Cardiac septum (tissue), 1 donor: Measurements from ENCODE around the gene KRT6C. TPM values are rescaled to one million over a fixed set of nuclear protein-coding genes. Genes with fewer than 3 reads are reported as not detected.
"Not testable (repeated sequence)": the region's sequence is repeated elsewhere in the genome, so short reads cannot be mapped to it uniquely, and the experiment has no call there.

ENCODE experiments used
- DNase-seq: peaks from one replicate; pipeline ENCODE4 v3.0.0-alpha.2; 2020; ENCODE audit warnings: low spot score
- intact Hi-C: fragments of 100-400 bp; cut with DNase I; formaldehyde crosslinking; loops from one replicate; pipeline ENCODE4 v1.14.0; 2022
- total RNA-seq: library from RNA; stranded (reverse); fragmentation: NEBNext Ultra II Directional; extraction: Animal tissue kit (Norgen Biotek cat#: 25700); gene quantifications from one replicate; pipeline ENCODE4 v1.2.1, GENCODE V29; 2021
- donor health status: DM: no; HTN: no; CAD: no.

KRT6C gene
- total RNA-seq, 1 donor from 2014 or later, result not detected

DNA sequence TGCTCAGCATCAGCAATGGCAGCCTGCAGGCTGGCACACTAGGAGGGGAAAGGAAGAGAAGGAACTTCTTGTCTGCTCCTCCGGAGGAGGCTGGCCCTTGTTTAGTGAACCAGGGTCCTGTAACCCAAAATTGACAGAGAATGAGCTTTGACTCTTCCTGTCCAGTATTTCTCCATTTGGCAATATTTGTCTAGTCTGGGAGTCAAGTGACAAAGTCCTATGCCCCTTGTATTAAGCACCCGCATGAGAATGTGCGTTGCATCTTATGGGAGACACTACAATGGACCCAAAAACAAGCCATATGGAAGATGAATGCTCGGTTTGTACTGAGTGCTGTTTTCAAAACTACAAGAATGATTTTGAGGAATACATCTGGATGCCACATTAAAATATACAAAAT is 3.8 kb downstream of the KRT6C start:
- DNase-seq, result no peak
- intact Hi-C loops, result no loop called here

DNA sequence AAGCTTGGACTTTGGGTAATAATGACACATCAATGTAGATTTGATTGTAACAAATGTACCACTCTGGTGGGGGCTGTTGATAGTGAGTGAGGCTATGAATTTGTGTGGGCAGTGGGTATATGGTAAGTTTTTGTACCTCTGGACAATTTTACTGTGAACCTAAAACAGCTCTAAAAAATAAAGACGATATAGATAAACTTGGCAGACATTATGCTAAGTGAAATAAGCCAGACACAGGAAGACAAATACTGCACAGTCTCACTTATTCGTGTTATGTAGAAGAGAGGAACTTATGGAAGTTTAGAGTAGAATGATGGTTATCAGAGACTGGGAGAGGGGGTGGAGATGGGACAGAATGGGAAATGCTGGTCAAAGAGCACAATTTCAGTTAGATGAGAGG is 8.7 kb downstream of the KRT6C start:
- no peak for DNase-seq
- intact Hi-C loops, result no loop called here

DNA sequence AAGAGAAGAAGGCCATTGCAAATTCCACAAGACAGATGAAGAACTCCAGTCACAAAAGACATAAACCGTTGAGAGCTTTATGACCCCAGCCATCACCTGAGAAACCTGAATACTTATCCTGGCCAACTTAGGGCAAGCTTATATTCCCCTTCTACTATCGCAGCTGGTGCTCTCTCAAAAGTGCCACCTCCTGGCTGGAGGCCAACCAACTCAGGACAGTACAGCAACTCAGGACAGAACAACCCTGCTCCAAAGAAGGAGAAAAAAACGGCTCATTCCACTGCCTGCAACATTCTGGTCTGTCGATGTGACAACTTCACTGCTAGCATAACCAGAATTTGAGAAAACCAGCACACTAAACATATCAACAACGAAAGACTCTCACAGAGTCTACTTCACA is 11.9 kb downstream of the KRT6C start:
- no peak for DNase-seq
- intact Hi-C loops, result no loop called here

DNA sequence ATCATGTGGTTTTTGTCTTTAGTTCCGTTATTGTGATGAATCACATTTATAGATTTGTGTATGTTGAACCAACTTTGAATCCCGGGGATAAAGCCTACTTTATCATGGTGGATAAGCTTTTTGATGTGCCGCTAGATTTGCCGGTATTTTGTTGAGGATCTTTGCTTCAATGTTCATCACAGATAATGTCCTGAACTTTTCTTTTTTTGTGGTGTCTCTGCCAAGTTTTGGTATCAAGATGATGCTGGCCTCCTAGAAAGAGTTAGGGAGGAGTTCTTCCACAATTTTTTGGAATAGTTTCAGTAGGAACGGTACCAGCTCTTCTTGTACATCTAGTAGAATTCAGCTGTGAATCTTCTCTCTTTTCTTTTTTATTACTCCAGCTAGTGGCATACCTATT is 14.7 kb downstream of the KRT6C start:
- intact Hi-C loops, result no loop called here
- DNase-seq, result no peak

DNA sequence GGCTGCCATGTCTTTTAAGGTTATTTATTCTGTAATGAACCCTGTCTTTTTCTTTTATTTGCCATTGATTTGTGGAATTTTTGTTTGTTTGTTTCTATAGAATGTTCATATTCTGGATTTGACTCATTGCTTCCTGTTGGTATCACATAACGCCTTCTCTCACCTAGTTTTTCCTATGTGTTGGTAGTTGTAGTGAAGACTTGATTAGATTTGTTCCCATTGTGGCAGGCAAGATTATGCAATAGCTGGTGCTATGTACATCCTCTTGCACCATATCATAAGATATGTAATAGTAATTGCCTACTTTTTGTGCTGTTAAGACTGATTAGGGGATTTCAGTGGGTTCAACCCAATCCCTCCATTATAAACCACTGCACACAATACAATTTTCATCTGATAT is 17.8 kb downstream of the KRT6C start:
- no peak for DNase-seq
- intact Hi-C loops, result no loop called here

DNA sequence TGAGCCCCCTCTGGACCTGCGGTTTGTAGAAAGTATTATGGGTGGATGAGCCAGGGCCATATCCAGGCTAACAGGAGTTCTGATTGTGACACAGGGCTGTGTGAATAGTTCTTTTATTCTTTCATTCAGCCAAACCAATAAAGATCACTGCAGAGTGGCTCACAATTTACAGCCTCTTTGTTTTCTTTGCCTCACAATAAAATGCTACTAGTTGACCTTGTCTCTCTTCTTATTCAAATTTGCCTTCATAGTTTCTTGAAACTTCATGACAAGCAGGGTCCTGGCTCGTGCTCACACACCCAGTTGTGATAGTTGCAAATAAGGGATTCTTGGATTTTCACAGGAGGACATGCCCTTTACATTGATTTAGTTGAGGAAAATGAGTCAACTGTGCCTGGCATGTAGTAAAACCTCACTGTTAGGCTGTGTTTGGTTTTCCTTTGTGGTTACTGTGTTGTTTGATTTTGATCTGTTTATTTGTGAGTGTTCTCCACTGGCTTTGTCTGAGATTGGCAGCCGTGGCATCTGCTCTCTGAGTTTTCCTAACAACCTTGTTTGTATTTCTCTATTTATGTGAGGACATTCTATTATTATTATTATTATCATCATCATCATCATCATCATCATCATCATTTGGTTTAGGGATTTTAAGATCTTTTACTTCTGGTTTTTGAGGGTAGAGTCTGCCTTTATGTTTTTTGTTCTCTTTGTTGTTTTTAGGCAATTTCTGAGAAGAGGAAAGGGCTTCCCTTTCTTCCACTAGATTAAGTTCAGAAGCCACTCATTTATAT is 19.0 kb downstream of the KRT6C start:
- intact Hi-C loops, result no loop called here
- DNase-seq, result no peak

DNA sequence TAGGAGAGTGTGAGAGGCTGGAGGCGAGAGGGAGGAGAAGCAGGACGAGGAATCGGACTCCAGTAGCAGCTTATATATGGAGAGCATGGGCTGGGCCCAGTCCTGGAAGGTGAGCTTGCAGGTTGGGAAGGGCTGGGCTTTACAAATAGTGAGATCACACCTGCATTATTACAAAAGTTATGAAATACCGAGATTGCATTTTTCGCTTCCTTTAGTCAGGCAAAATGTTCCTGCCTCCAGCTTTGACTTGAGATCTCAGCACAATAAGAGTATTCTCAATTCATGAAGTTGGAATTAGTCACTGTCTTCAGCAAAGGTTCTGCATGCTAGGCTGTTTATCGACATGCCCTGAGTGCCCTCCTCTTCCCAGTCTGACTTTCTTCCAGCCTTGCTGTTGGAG is 21.5 kb downstream of the KRT6C start, which contains the start of gene KRT6B:
Gene KRT6B, minus strand, starts transcription at position 46 of the 400 bp plus-strand sequence. CDS start 68 bp downstream, outside the sequence.
- intact Hi-C loops, result no loop called here
- no peak for DNase-seq

DNA sequence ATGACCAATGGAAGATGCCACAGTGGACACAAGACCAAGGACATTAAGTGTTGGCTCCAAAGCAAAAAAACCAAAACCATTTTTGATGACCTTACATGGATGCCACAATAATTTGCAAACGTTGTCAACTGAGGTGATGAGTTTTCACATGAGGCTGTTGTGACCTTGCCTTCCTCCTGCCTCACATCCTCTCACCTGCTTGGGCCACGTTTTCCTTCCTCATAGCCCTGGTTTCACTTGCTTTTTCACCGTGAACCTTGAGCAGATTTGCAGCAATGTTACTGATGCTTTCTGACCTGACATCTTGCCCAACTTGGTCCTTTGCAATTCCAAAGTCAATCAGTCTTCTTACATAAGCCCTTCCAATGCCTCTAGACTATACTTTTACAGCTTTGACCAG is 25.4 kb downstream of the KRT6C start:
- intact Hi-C loops, result no loop called here
- DNase-seq, result no peak

DNA sequence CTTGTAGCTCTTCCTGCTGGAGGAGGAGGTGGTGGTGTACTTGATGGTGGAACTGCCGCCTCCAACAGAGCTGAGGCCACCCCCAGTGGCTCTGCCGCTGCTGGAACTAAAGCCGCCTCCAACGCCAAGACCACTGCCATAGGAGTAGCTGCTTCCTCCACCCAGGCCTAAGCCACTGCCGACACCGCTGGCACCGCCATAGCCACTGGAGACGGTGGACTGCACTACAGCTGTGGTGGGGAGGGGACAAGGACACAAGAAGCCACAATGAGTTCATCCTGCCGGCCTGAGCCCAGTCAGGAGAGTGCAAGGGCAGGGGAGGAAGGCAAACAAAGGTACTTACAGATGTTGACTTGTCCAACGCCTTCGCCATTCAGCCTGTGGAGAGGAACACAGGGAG is 26.4 kb downstream of the KRT6C start:
- DNase-seq, intact Hi-C loops: not testable (repeated sequence)

DNA sequence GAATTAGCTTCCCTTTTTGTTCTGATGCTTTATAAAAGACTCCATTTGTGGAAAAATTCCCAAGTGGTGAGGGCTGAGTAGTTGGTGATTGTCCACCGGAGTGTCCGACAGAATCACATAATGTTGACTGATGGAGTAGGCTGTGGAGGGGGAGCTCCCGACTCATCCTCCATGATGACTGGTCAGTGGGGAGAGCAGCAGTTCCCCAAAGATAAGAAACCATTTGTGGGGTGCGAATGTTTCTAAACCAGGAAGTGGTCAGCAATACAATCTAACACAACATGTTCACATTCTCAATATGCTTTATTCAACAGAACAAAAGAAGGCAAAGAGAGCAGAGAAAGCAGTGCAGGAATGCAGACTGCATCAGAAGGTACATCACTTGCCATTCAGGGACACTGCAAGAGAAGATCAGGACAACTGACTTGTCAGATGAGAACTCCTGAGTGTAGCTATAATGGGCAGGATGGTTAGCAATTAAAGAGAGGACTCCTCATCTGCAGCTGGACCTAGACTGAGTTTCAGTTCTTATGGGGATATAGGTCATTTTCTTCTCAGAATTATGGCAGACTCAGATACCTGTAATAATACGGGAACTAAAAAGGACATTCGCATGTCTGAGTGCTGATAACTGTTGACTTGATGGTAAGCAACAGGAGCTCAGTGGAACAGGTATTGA is 27.1 kb downstream of the KRT6C start:
- no peak for DNase-seq
- intact Hi-C loops, result no loop called here

DNA sequence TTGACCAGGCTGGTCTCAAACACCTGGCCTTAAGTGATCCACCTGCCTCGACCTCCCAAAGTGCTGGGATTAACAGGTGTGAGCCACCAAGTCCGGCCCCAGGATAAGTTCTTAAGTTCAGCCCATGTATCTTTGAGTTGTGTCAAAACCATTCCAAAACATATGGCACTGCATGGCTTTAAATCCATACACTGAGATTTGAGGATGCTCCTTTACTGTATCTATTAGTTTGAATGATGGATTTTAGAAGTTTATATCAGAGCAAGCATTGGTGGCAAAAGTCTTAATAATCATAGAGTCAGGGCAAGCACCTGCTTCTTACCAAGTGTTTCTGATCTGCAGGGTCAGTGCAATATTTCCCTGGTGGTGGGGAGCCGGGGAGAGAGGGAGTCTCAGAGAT is 27.7 kb downstream of the KRT6C start:
- intact Hi-C loops, result no loop called here
- DNase-seq, result no peak

DNA sequence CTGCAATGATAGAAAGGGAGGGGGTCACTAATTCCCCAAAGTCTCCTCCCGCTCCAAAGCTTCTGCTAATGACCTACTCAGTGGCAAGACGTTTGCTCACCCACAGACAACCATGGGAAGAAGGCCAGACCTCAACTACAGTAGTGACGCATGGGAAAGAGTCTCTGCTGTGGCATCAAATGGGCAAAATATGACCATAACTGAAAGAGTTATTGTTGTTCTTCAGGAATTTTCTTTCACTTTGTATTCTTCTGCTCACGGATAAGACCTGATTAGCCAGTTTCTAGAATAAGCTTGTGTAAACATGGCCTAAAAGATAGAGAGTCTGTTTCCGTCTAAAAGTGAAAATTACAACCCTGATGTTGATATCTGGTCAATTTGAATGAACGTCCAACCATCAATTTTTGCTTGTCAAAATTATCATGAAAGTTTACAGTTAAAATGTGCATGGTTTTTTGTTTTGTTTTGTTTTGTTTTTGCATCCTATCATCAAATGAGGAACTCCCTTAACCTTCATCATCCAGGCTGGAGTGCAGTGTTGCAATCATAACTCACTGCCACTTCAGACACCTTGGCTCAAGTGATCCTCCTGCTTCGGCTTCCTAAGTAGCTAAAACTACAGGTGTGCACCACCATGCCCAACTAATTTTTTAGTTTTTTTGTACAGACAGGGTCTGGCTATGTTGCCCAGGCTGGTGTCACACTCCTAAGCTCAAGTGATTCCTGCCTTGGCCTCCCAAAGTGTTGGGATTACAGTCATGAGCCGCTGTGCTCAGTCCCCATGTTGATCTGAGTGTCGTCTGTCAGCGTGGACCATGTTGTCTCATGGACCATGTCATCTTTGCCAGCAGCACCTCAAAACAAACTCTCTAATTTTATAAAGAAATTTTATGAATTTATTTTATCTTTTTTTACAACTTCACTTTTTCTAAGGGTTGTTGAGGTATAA is 28.7 kb downstream of the KRT6C start:
- intact Hi-C loops, result no loop called here

DNA sequence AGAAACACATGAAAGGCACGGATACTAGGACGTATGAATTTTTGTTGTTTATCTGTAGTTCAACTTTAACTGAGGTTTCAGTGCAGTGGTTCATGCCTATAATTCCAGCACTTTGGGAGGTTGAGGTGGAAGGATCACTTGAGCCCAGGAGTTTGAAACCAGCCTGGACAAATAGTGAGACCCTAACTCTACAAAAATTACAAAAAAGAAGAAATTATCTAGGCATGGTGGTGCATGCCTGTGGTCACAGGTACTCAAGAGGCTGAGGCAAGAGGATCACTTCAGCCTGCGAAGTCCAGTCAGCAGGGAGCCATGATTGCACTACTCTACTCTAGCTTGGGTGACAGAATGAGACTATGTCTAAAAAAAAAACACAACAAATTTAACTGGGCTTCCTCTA is 29.6 kb downstream of the KRT6C start:
- no peak for DNase-seq
- intact Hi-C loops, result no loop called here

More for the DNA sequence above, 28.7 kb downstream of the KRT6C start:
- no peak for DNase-seq

DNA sequence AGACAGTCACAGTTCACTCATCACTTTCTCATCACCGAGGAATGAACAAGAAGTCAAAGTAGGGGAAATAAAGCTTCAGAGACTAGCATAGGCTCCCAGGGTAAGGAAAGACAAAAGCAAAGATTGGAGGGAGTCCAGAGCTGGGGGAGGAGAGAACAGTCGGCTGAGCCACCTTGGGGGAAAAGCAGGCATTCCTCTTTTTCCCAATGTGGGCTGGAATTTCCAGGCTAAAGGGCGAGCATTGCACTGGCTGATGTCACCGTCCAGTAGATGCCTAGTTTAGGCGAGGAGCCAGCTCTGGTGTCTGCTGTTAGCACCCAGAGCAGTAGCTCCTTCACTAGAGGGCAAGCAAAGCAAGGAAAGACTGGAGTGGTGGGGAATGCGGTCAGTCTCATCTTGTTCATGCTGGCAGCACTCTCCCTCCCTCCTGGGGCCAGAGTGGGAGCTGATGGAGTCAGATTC is 31.0 kb downstream of the KRT6C start:
- intact Hi-C loops, result no loop called here
- DNase-seq, result no peak

DNA sequence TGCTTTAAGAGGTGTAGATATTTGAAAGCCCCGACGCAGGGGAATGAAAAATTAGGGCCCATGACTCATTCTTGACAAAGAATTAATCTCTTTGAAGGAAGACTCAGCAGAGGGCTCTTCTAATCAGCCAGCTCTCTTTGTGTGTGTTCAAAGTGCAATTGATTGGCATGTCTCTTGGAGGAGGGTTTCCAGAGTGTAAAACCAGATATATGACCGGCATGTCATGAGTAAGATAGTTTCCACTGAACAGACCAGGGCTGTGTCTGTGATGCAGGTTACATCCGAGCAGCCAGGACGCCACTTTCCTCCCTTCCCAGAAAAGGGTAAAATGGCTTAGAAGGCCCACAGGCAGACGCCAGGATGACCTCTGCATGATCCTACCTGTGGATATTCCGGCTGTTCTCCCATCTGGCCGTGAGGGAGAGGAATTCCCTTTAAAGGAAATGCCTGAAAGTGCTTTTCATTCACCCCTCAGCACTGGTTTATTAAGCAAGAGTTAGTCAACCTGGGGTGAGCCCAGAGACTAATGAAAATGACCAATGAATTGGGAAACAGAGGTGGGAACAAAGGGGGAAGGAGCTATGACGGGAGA is 32.2 kb downstream of the KRT6C start:
- DNase-seq, result no peak
- intact Hi-C loops, result no loop called here

DNA sequence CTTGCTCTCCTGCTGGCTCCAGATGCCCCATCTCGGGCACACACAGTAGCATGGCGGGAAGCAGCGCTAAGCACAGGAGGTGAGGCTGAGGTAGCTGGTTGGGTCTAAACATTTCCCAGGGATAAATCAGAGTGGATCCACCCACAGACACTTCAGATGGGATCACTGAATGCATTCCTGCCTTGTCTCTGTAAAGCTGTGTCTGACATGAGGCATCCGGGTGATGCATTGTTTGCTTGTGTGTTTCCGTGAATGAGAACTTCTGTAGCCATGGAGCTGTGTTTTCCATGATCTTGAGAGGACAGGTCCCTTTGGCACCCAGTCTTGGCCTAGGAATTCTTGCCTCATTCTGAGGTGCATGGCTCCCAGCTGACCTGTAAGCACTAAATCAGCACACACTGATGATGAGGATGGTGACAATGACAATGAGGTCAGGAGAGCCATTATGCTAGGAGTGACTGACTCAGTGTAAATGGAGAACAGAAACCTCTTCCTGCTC is 32.7 kb downstream of the KRT6C start:
- intact Hi-C loops, result no loop called here

DNA sequence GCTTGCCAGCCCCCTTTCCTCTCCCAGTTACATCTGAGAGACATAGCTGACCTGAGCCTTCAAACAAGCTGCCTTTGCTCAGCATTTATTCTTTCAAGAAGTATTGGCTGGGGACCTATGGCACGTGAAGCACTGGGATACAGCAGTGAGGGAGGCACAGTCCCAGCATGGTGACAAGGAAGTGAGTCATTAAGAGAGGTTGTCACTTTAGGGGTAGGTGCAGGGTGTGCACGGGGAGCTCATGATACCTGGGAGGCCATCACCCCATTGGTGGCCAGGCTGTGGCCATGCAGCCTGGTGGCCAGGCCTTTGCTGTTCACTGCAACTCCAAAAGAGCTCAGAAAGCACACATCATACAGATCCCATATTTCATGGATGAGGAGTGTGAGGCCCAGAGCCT is 33.8 kb downstream of the KRT6C start:
- DNase-seq, result no peak
- intact Hi-C loops, result no loop called here

More for the DNA sequence above, 32.7 kb downstream of the KRT6C start:
- no peak for DNase-seq

DNA sequence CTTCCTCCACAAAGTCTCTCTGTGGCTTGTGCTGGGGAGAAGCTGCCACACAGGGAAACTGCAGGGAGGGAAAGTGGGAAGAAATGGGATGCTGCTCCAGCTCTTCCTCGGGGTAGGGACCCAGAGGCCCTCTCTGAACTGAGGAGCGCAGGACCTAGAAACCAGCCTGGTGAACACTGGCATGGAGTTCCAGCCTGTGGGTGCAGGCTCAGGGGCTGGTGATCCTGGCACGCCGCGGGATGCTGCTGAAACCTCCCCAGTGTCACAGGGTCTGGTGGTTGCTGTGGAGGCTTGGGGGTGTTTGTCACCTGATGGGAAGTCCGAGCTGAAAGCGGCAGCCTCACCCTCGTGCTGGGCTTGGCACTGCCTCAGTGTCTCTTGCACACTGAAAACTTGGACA is 34.2 kb downstream of the KRT6C start:
- intact Hi-C loops, result no loop called here
- DNase-seq, result no peak
